ENCODE results near the gene ABO.
A peak's percentile ranks its signal among the peaks of the same experiment; 100 is the strongest.
"Not testable (repeated sequence)": the region's sequence is repeated elsewhere in the genome, so short reads cannot be mapped to it uniquely, and the experiment has no call there.

Gene ABO

DNA sequence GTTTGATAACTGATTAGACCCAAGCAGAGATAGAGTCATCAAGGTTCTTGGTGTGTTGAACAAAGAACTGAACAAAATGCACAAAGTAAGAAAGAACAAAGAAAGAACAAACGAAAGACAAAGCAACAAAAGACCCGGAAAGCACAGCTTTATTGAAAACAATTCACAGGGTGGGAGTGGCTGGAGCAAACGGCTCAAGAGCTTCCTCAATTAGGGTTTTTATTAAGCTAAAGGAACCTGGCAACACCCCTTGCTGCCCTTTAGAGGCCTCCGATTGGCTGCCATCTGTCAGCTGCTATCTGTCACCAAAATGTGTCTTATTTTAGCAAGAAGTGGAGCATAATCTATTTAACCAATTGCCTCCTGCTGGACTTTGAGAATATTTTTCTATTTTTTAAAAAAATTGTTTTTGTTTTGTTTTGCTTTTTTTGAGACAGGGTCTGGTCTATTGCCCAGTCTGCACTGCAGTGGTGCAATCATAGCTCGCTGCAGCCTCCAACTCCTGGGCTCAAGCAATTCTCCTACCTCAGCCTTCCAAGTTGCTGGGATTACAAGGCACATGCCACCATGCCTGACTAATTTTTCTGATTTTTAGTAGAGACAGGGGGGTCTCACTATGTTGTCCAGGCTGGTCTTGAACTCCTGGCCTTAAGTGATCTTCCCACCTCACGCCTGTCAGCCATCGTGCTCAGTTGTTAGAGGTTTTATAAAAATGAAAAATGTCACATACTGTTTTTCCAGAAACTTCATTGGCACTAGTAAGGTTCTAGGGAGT lies 7.7 kb upstream of the ABO start:
- TF ChIP-seq JUND (IDR thresholded peaks at IDR 0.05; ENCODE audit: low read depth): no peak
- no peak for DNase-seq (ENCODE audit: low read depth in 1 of 2, low spot score in 1 of 2)
- in situ Hi-C loops (cut with HindIII; ENCODE audit: low pct_unique_long_range_greater_than_20kb, low sequenced_read_pairs): no loop called here

DNA sequence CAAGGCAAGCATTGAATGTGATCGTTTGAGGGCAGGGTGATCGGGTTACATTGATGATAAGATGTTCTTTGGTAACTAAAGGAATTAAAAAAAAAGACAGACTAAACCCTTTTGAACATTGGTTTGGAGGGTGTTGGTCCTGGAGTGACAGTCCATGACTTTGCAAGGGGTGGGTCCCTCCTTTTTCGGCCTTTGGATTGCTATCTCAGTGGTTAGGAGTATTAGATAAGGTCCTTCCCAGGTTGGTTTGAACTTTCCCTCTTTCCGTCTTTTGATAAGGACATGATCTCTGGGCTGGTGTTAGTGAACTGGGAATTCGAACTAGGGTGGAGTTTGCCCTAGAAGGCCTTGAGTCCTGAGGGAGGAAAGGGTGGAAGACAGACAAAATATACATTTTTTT lies 5.4 kb upstream of the ABO start:
- no peak for DNase-seq (ENCODE audit: low read depth in 1 of 2, low spot score in 1 of 2)
- in situ Hi-C loops (cut with HindIII; ENCODE audit: low pct_unique_long_range_greater_than_20kb, low sequenced_read_pairs): no loop called here
- TF ChIP-seq JUND (IDR thresholded peaks at IDR 0.05; ENCODE audit: low read depth): no peak

GRCh38 chr9:133278161-133279114 lies 3.4 kb upstream of the ABO start:
- DNase-seq (ENCODE audit: low read depth in 1 of 2, low spot score in 1 of 2): no peak
- in situ Hi-C loops (cut with HindIII; ENCODE audit: low pct_unique_long_range_greater_than_20kb, low sequenced_read_pairs): no loop called here
- TF ChIP-seq JUND (IDR thresholded peaks at IDR 0.05; ENCODE audit: low read depth): no peak

GRCh38 chr9:133277467-133277866 lies 2.5 kb upstream of the ABO start:
- TF ChIP-seq JUND (IDR thresholded peaks at IDR 0.05; ENCODE audit: low read depth): no peak
- no peak for DNase-seq (ENCODE audit: low read depth in 1 of 2, low spot score in 1 of 2)
- in situ Hi-C loops (cut with HindIII; ENCODE audit: low pct_unique_long_range_greater_than_20kb, low sequenced_read_pairs): no loop called here

- DNase-seq (ENCODE audit: low read depth in 1 of 2, low spot score in 1 of 2): no peak
- in situ Hi-C loops (cut with HindIII; ENCODE audit: low pct_unique_long_range_greater_than_20kb, low sequenced_read_pairs): no loop called here
- TF ChIP-seq JUND (IDR thresholded peaks at IDR 0.05; ENCODE audit: low read depth): no peak
Measured at GRCh38 chr9:133276923-133277322, 1.9 kb upstream of the ABO start.

DNA sequence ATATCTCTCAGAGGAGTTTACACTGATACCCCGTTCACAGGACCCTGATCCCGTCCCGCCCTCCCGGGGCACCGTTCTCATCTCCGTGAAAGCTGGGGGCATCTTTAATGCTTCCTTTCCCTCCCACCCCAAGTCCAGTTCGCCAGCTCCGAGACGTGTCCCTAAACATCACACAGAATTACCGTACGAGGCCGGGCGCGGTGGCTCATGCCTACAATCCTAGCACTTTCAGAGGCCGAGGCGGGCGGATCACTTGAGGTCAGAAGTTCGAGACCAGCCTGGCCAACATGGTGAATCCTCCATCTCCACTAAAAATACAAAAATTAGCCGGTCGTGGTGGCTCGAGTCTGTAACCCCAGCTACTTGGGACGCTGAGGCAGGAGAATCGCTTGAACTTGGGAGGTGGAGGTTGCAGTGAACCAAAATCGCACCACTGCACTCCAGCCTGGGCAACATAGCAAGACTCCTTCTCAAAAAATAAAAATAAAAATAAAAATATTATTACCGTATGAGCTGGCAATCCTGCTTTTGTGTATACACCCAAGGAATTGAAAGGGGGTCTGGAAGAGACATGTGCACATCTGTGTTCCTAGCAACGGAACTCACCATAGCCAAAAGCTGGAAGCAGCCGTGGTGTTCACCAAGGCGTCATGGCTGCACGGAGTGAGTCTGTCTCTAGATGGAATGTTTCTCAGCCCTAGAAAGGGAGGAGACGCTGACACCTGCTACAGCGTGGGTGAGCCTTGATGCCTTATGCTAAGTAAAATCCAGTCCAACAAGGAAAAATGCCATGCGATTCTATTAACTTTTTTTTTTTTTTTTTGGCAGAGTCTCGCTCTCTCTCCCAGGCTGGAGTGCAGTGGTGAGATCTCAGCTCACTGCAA lies 1.2 kb upstream of the ABO start:
- in situ Hi-C loops (cut with HindIII; ENCODE audit: low pct_unique_long_range_greater_than_20kb, low sequenced_read_pairs): no loop called here
- no peak for TF ChIP-seq JUND (IDR thresholded peaks at IDR 0.05; ENCODE audit: low read depth)
- DNase-seq (ENCODE audit: low read depth in 1 of 2, low spot score in 1 of 2): no peak

- in situ Hi-C loops (cut with HindIII; ENCODE audit: low pct_unique_long_range_greater_than_20kb, low sequenced_read_pairs): no loop called here
- no peak for DNase-seq (ENCODE audit: low read depth in 1 of 2, low spot score in 1 of 2)
- no peak for TF ChIP-seq JUND (IDR thresholded peaks at IDR 0.05; ENCODE audit: low read depth)
Measured at GRCh38 chr9:133274236-133275104, 531 bp downstream of the ABO start.

DNA sequence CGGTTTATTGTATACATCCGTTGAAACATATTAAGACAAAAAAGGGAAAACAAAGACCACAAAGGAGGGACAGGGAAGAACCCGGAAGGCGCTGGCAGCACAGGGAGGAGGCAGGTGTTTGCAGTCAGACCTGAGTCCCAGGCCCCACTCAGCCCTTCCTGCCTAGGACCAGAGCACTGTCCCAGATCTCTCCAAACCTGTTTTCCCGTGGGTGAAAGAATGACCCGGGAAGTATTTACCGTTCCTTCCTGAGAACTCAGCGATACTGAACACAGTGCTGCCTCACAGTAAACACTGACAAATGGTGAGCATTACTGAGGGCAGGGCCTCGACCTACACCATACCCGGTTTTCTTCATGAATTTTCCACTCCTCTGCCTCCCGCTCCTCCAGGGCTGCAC lies 1.2 kb downstream of the ABO start:
- no peak for TF ChIP-seq JUND (IDR thresholded peaks at IDR 0.05; ENCODE audit: low read depth)
- in situ Hi-C loops (cut with HindIII; ENCODE audit: low pct_unique_long_range_greater_than_20kb, low sequenced_read_pairs): no loop called here
- peak in 1 of 2 experiments; percentile 31 for DNase-seq (ENCODE audit: low read depth in 1 of 2, low spot score in 1 of 2)

GRCh38 chr9:133273098-133273497 lies 1.9 kb downstream of the ABO start:
- TF ChIP-seq JUND (IDR thresholded peaks at IDR 0.05; ENCODE audit: low read depth): no peak
- in situ Hi-C loops (cut with HindIII; ENCODE audit: low pct_unique_long_range_greater_than_20kb, low sequenced_read_pairs): no loop called here
- DNase-seq (ENCODE audit: low read depth in 1 of 2, low spot score in 1 of 2): no peak

- DNase-seq (ENCODE audit: low read depth in 1 of 2, low spot score in 1 of 2): no peak
- in situ Hi-C loops (cut with HindIII; ENCODE audit: low pct_unique_long_range_greater_than_20kb, low sequenced_read_pairs): no loop called here
- no peak for TF ChIP-seq JUND (IDR thresholded peaks at IDR 0.05; ENCODE audit: low read depth)
Measured at GRCh38 chr9:133269537-133270362, 5.3 kb downstream of the ABO start.

DNA sequence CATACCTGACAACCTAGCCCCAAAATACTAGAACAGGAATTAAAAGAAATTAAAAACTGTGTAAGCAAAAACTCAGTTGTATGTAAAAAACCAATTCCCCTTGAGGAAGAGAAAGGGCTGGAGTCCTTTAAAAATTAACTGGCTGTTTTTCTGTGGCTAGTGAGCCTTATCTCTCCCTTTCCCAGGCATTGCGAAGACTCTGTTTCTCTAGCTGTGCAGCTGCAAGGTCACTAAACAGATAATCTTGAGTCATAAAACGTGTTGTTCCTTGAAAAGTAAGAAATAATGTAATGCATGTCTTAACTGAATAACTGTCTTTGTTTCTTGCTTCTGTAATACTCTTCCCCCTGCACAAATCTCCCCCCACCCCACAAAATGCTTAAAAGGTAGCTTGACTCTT lies 5.9 kb downstream of the ABO start:
- in situ Hi-C loops (cut with HindIII; ENCODE audit: low pct_unique_long_range_greater_than_20kb, low sequenced_read_pairs); DNase-seq (ENCODE audit: low read depth in 1 of 2, low spot score in 1 of 2): not testable (repeated sequence)
